H9 (cell line): ENCODE measurements around the gene MAP3K5. TPM values are rescaled to one million over a fixed set of nuclear protein-coding genes. Genes with fewer than 3 reads are reported as not detected.

Experiments used
- DNase-seq: peaks from one replicate; pipeline ENCODE4 v3.0.0-alpha.2; 2017
- H2AFZ ChIP-seq: one replicate; pipeline ENCODE4 v1.6.1; 2013; ENCODE audit warnings: mild to moderate bottlenecking, low read length, control low read depth, moderate library complexity
- H2AK5ac ChIP-seq: 2 replicates; pipeline ENCODE4 v1.6.1; 2013; ENCODE audit warnings: low read length, control low read depth, mixed read lengths; ENCODE audit not compliant: insufficient read length
- H2BK120ac ChIP-seq: one replicate; pipeline ENCODE4 v1.6.1; 2013; ENCODE audit warnings: low read depth, mild to moderate bottlenecking, low read length, control low read depth, inconsistent platforms; ENCODE audit not compliant: poor library complexity, severe bottlenecking
- H2BK12ac ChIP-seq: 2 replicates; pipeline ENCODE4 v1.6.1; 2013; ENCODE audit warnings: low read length, control low read depth, mixed read lengths, low read depth; ENCODE audit not compliant: insufficient read length
- H2BK15ac ChIP-seq: 2 replicates; pipeline ENCODE4 v1.6.1; 2013; ENCODE audit warnings: low read depth, low read length, control low read depth
- H2BK20ac ChIP-seq: one replicate; pipeline ENCODE4 v1.6.1; 2013; ENCODE audit warnings: low read depth, mild to moderate bottlenecking, low read length, control low read depth, inconsistent platforms; ENCODE audit not compliant: poor library complexity, severe bottlenecking
- H2BK5ac ChIP-seq: 2 replicates; pipeline ENCODE4 v1.6.1; 2013; ENCODE audit warnings: low read length, control low read depth, mixed read lengths; ENCODE audit not compliant: insufficient read length
- H3K14ac ChIP-seq: 2 replicates; pipeline ENCODE4 v1.6.1; 2013; ENCODE audit warnings: low read length, control low read depth; ENCODE audit not compliant: insufficient read depth
- H3K18ac ChIP-seq: 2 replicates; pipeline ENCODE4 v1.6.1; 2013; ENCODE audit warnings: low read depth, mild to moderate bottlenecking, mixed read lengths, low read length, control low read depth; ENCODE audit not compliant: insufficient read length
- H3K23ac ChIP-seq: 2 replicates; pipeline ENCODE4 v1.6.1; 2013; ENCODE audit warnings: low read length, control low read depth, mixed read lengths, low read depth; ENCODE audit not compliant: insufficient read length
- H3K23me2 ChIP-seq: 2 replicates; pipeline ENCODE4 v1.6.1; 2013; ENCODE audit warnings: low read depth, mild to moderate bottlenecking, mixed read lengths, low read length, control low read depth; ENCODE audit not compliant: insufficient read length, poor library complexity, severe bottlenecking
- H3K27ac ChIP-seq: 2 replicates; pipeline ENCODE4 v1.5.1; 2013; ENCODE audit warnings: low read length, control low read depth, mixed read lengths, low read depth; ENCODE audit not compliant: insufficient read length
- H3K27me3 ChIP-seq: 2 replicates; pipeline ENCODE4 v1.6.1; 2013; ENCODE audit warnings: low read length, control low read depth, inconsistent platforms; ENCODE audit not compliant: insufficient read depth
- H3K4ac ChIP-seq: 2 replicates; pipeline ENCODE4 v1.6.1; 2013; ENCODE audit warnings: low read depth, mild to moderate bottlenecking, control low read depth, inconsistent platforms, low read length, moderate library complexity
- H3K4me1 ChIP-seq: 2 replicates; pipeline ENCODE4 v1.6.1; 2013; ENCODE audit warnings: low read length, control low read depth, inconsistent platforms; ENCODE audit not compliant: insufficient read depth
- H3K4me2 ChIP-seq: 2 replicates; pipeline ENCODE4 v1.6.1; 2013; ENCODE audit warnings: low read length, control low read depth, mixed read lengths; ENCODE audit not compliant: insufficient read length, insufficient read depth
- H3K56ac ChIP-seq: 2 replicates; pipeline ENCODE4 v1.6.1; 2013; ENCODE audit warnings: low read depth, mild to moderate bottlenecking, mixed read lengths, low read length, control low read depth; ENCODE audit not compliant: insufficient read length
- H3K79me1 ChIP-seq: 2 replicates; pipeline ENCODE4 v1.6.1; 2013; ENCODE audit warnings: low read depth, mild to moderate bottlenecking, moderate library complexity, low read length, control low read depth, inconsistent platforms; ENCODE audit not compliant: insufficient read depth, poor library complexity, severe bottlenecking
- H3K79me2 ChIP-seq: 2 replicates; pipeline ENCODE4 v1.6.1; 2013; ENCODE audit warnings: low read length, control low read depth, inconsistent platforms; ENCODE audit not compliant: insufficient read depth
- H3K9ac ChIP-seq: 2 replicates; pipeline ENCODE4 v1.6.1; 2013; ENCODE audit warnings: low read length, control low read depth, mixed read lengths; ENCODE audit not compliant: insufficient read length; ENCODE audit errors: extremely low read depth
- H3K9me3 ChIP-seq: one replicate; pipeline ENCODE4 v1.6.1; 2013; ENCODE audit warnings: low read depth, low read length, inconsistent platforms; ENCODE audit not compliant: control insufficient read depth
- H3T11ph ChIP-seq: one replicate; pipeline ENCODE4 v1.6.1; 2013; ENCODE audit warnings: mild to moderate bottlenecking, low read length, control low read depth, inconsistent platforms
- H4K20me1 ChIP-seq: one replicate; pipeline ENCODE4 v1.6.1; 2013; ENCODE audit not compliant: control insufficient read depth, insufficient read length, insufficient read depth
- H4K5ac ChIP-seq: 2 replicates; pipeline ENCODE4 v1.6.1; 2013; ENCODE audit warnings: low read depth, mild to moderate bottlenecking, mixed read lengths, low read length, control low read depth; ENCODE audit not compliant: insufficient read length
- H4K8ac ChIP-seq: replicated peaks from 2 replicates; pipeline ENCODE4 v1.6.1; 2013; ENCODE audit warnings: low read length, control low read depth, mixed read lengths, low read depth; ENCODE audit not compliant: insufficient read length
- H4K91ac ChIP-seq: 2 replicates; pipeline ENCODE4 v1.6.1; 2013; ENCODE audit warnings: low read depth, mild to moderate bottlenecking, moderate library complexity, mixed read lengths, low read length, control low read depth; ENCODE audit not compliant: insufficient read length
- H3K27ac Mint-ChIP-seq, 3 experiments: 2 replicates in 2 of 3; 3 replicates in 1 of 3; pipeline ENCODE4 v1.8.0; 2020 to 2021; ENCODE audit warnings: mixed read lengths in 3 of 3, mild to moderate bottlenecking in 1 of 3, moderate library complexity in 1 of 3
- H3K27me3 Mint-ChIP-seq: 2 replicates; pipeline ENCODE4 v1.8.0; 2021; ENCODE audit warnings: low read depth, mild to moderate bottlenecking, moderate library complexity, mixed read lengths
- H3K36me3 Mint-ChIP-seq, 3 experiments: 2 replicates in 2 of 3; 3 replicates in 1 of 3; pipeline ENCODE4 v1.8.0; 2020 to 2021; ENCODE audit warnings: low read depth in 3 of 3, mixed read lengths in 3 of 3; ENCODE audit not compliant: insufficient read depth in 1 of 3
- H3K4me1 Mint-ChIP-seq, 2 experiments: 2 replicates each; pipeline ENCODE4 v1.8.0; 2020; ENCODE audit warnings: mixed read lengths in 2 of 2
- H3K4me3 Mint-ChIP-seq, 2 experiments: 2 replicates in 1 of 2; 3 replicates in 1 of 2; pipeline ENCODE4 v1.8.0; 2020 to 2021; ENCODE audit warnings: mild to moderate bottlenecking in 2 of 2, mixed read lengths in 2 of 2, moderate library complexity in 1 of 2
- H3K9me3 Mint-ChIP-seq, 2 experiments: 2 replicates in 1 of 2; 3 replicates in 1 of 2; pipeline ENCODE4 v1.8.0; 2020; ENCODE audit warnings: mild to moderate bottlenecking in 2 of 2, mixed read lengths in 2 of 2, moderate library complexity in 1 of 2
- CTCF ChIP-seq: fragments of 200-600 bp; sonication (generic); conservative IDR thresholded peaks from 3 replicates; pipeline ENCODE4 v1.8.0; 2021; ENCODE audit warnings: antibody characterized with exemption, mild to moderate bottlenecking
- WGBS: extraction: QIAGEN DNeasy Blood & Tissue Kit; methylation state at CpG from one replicate; pipeline ENCODE4 v1.1.7; 2013; ENCODE audit warnings: missing lambda C conversion rate, low lambda C conversion rate, mixed read lengths; ENCODE audit not compliant: insufficient read length; ENCODE audit errors: extremely low coverage; 5-methylcytosine and 5-hydroxymethylcytosine counted together
- total RNA-seq: library from RNA; stranded (reverse); gene quantifications from 2 replicates; pipeline ENCODE4 v1.2.1, GENCODE V29; 2021

The MAP3K5 gene
- total RNA-seq, 1 experiment from 2014 or later = 1.6 TPM

DNA sequence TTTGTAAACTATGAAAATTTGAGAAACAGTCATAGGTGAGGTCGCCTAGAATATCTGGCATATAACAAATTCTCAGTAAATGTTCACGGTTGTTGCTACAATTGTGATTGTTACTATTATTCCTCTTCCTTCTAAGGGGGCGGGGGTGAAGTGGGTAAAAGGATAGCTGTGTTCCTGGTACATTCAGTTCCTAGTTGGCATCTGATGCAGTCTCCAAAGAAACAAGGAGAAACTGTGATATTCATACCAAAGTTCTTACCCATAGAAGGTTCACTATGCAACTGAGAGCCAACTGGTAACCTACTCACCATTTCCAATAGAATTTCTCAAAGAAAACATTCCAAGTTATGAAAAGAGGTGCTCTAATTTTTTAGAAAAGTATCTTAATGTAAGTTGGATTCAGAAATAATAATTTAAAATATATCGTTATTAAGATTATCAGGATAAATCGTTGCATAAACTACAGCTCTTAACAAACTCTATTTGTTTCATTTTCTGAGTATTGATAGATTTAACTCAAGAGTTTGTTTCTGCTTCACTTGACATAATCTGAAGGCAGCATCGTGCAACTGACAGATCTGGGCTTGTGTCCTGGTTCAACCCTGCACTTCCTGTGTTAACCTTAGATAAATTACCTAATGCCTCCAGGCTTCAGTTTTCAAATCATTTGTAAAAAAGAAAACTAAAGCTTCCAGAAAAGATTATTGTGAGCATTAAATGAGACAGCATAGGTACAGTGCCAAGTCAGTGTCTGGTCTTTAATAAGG lies 228.7 kb downstream of the MAP3K5 start:
- Histone ChIP-seq H3T11ph (no peak overlapping the region), H3K18ac (no peak overlapping the region), H3K4me2 (no peak overlapping the region), H3K4ac (no peak overlapping the region), H3K27me3 (no peaks in the 10 kb centered on the region), H2BK5ac (no peak overlapping the region), H3K79me1 (no peaks in the 10 kb centered on the region), H3K4me1 (no peaks in the 10 kb centered on the region), H2BK12ac (no peak overlapping the region), H3K23ac (no peak overlapping the region), H3K56ac (no peak overlapping the region), H2BK15ac (no peak overlapping the region), H3K79me2 (no peaks in the 10 kb centered on the region), H4K20me1 (no peaks in the 10 kb centered on the region), H2AFZ (no peak overlapping the region), H4K5ac (no peak overlapping the region), H3K9ac (no peak overlapping the region), H2AK5ac (no peak overlapping the region), H3K27ac (no peak overlapping the region), H4K8ac (no peak overlapping the region), H3K23me2 (no peaks in the 10 kb centered on the region), H2BK120ac (no peak overlapping the region), H2BK20ac (no peak overlapping the region), H4K91ac (no peak overlapping the region), H3K14ac (no peak overlapping the region), H3K9me3 (no peaks in the 10 kb centered on the region)
- WGBS = no CpG with 5 or more reads among the region's 6 CpGs
- H3K4me1 Mint-ChIP-seq = no peaks in the 10 kb centered on the region
- H3K9me3 Mint-ChIP-seq = no peaks in the 10 kb centered on the region
- no peak overlapping the region for H3K4me3 Mint-ChIP-seq
- no peaks in the 10 kb centered on the region for H3K36me3 Mint-ChIP-seq
- no peak for TF ChIP-seq CTCF
- no peak overlapping the region for H3K27ac Mint-ChIP-seq
- no peak for DNase-seq
- no peaks in the 10 kb centered on the region for H3K27me3 Mint-ChIP-seq
